GM19468 (cell line): ENCODE data around the gene PRRX2.
"Not testable (repeated sequence)": the region's sequence is repeated elsewhere in the genome, so short reads cannot be mapped to it uniquely, and the experiment has no call there.

Experiments used
- ATAC-seq: cut with Tn5 transposase; IDR thresholded peaks from one replicate; pipeline ENCODE4 v1.9.1; 2021; ENCODE audit warnings: mild to moderate bottlenecking, moderate library complexity, moderate number of reproducible peaks; ENCODE audit not compliant: unreplicated experiment; ENCODE audit errors: extremely low read depth

The PRRX2 gene

DNA sequence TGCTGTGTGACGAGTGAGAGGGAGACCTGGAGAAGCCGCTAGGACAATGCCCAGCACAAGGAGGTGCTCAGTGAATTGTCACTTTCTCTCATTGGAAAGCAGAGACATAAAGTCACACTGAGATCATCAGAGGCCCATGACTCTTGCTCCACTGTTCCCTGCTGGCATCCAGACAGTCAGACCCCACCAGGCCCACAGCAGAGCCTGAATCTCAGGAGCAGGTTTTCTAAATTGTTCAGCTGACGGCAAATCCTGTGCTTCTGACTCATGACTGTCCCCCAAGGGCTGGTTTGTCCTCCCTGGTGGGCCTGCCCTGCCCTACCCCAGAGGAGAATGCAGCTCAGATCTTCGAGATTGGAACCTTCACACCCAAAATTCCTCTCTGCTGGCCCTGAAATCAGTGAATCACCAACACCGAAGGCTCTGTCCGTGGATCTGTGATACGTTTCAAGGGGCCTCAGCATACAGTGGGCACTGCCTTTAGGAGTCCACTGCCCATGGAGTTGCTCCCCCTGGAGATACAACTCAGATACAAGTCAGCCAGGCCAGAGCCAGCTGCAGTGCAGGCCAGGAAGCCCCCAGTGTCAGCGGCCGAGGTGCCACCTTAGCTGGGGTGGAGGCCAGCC lies 84.7 kb downstream of the PRRX2 start:
- ATAC-seq = no peak

DNA sequence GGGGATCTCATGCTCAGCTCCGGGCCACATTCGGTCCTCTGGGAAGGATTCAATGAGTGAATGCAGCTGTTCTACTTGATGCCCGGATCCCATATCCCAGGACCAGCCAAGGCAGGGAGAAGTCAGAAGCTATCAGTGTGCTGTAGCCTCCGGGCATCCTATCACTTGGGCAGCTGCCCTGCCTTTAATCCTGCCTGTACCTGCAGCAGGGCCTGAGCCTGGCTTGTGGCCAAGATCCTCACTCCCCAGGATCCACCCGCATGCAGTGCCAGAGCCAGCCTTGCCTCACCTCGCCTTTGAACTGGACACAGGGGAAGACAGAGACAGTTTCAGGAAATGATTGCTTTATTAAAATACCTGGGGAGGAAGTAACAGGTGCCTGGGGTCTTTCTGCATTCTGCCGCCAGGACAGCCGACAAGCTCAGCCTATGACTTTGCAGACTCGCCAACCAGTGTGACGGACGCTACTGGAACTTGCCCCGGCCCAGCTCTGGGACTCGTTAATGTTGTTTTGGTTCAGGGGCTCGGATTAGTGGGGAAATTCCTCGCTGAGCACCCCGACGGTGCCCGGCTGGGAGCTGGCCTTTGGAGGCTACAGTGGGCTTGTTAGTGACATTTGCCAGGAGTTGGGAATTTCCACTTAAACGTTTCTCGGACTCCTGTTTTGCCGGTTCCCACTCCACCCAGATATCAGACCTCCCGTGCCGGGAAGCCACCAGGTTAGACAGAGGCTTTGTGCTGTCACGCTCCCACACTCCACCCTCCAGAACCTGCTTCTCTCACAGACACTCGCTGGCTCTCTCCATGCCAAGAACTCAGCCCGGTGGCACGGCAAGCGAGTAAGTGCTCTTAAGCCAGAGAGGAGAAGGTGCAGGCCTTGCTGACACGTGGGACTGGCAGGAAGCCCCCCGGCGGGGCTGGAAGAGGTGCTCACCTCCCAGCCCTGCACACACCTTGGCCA lies 86.7 kb downstream of the PRRX2 start:
- ATAC-seq = no peak

DNA sequence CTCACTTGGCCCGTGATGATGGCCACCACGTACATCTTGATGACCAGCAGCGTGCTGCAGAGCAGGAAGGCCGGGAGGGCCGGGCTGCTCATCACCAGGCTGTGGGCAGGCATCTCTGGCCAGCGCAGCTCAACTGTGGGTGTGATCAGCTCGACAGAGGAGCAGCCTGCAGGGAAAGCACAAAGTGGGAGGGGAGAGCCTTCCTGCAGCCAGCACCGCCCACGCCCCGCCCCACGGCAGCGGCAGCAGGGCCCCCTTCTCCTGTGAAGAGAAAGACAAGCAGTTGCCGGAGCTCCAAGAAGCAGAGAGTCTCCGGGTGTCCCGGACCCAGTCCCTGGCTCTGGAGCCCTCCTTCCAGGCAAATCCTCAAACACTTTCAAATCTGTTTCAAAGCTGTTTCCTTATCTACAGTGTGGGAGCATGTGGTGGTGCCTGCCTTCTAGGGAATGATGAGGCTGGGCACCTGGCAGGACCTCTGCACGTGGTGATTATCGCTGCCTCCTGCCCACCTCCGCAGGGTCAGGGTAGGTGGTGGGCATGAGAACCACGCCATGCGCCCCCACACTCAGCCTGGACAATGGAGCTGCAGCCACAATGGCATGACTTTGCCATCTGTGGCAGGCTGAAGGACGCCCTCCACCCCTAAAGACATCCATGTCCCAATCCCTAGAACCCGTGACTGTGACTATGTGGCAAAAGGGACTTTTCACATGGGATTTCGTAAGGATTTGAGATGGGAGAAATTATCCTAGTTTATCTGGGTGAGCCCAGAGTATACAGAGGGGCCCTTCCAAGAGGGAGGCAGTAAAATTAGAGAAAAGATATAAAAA lies 87.7 kb downstream of the PRRX2 start, which contains the start of gene PTGES:
TSS of gene PTGES (minus strand) at position 143 of the 830 bp plus-strand sequence. CDS start at position 113, 30 bp downstream.
- no peak for ATAC-seq

DNA sequence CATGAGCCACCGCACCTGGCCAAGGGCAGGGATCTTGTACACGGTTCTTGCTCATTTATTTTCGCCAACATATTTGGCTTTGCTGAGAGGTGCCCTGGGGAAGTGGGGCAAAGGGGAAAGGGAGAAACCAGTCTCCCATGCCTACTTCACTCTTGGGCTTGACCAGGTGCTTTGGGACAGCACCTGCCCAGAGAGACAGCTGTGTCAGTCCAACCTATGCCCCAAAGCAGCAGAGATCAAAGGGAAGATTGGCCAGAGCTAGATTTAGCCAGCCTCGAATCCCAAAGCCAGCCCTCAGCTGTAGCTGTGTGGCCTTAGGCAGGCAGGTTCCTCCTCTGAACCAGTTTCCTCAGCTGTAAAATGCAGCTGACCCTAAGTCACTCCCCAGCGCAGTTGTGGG lies 89.7 kb downstream of the PRRX2 start:
- no peak for ATAC-seq

DNA sequence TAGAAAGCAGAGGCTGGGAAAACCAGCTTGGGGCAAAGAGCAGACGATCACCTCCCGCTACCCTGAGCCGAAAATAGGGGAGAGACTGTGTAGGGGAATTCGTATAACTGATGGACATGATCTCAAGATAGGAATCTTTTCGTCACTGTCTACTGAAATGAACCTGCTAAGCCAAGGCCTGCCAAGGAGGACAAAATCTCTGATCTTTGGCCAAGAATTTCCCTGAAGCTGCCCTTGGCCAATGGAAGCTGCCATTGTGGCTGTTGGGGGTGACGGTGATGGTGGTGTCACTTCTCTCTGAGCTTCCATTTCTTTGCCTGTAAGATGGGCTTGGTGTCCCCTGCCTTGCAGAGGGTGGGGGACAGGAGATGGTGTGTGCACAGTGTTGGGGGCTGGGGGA lies 90.7 kb downstream of the PRRX2 start:
- no peak for ATAC-seq

DNA sequence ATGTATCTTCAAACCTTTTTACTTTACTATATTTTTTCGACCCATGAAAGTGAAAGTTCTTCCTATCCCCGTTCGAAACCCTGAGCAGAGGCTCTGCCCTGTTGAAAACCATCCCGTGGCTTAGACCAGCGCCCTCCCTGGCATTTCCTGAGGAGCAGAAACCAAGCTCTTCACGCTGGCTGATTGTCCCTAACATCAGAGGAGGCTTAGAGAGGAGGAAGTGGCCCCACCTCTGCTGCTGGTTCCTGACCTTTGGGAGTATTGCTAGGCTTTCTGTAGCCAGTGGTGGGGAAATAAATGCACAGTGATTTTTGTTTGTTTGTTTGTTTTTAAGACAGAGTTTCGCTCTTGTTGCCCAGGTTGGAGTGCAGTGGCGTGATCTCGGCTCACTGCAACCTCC lies 91.6 kb downstream of the PRRX2 start:
- no peak for ATAC-seq

DNA sequence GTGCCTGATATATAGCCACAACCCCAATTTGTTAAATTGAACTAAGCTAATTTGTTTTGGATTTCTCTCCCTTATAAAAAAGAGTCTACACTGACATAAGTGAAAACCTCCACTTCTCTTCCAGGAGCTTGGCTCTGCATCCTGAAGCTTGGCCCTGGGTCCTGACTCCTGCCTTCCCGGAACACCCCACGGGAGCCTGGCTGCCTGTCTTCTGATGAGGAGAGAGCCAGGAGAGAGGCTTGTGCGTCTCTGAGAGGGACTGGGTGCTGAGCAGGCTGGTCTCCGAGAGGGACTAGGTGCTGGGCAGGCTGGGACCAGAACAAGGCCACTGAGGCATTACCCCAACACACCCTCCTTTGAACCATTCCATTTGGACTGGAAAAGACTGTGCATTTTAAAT lies 93.9 kb downstream of the PRRX2 start:
- no peak for ATAC-seq

DNA sequence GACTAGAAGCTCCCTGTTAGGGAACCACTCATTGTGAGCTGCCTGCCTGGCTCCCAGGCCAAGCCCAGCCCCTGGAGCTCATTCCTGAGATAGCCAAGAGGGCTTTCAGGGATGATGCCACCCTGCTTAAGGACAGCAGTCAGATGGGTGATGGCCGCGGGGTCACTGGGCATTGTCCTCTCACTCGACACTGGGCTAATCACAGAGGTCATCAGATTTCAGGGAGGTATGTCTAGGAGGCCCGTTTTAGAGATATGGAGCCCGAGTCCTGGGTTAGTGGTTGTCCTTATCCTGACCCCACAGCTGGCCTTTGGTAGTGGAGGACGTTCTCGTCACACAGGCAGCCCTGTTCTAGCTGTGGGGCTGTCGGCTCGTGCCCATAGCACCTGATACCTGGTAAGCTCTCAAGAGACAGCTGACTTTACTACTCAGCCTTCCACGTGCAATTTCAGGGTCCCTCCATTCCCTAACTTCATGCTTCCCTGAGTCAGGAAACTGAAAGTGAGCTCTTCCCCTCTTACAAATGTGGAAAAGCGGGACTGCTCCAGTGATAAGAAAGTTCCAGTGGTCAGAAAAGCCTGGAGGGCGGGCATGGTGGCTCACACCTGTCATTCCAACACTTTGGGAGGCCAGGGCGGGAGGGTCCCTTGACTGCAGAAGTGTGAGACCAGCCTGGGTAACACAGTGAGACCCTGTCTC lies 94.5 kb downstream of the PRRX2 start:
- ATAC-seq = no peak

DNA sequence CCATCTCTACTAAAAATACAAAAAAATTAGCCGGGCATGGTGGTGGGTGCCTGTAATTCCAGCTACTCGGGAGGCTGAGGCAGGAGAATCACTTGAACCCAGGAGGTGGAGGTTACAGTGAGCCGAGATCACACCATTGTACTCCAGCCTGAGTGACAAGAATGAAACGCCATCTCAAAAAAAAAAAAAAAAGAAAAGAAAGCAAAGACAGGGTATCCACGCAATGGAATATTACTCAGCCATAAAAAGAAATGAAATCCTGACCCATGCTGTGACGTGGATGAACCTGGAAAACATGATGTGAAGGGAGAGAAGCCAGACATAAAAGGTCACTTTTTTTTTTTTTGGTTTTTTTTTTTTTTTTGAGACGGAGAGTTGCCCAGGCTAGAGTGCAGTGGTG lies 95.3 kb downstream of the PRRX2 start:
- ATAC-seq = not testable (repeated sequence)

DNA sequence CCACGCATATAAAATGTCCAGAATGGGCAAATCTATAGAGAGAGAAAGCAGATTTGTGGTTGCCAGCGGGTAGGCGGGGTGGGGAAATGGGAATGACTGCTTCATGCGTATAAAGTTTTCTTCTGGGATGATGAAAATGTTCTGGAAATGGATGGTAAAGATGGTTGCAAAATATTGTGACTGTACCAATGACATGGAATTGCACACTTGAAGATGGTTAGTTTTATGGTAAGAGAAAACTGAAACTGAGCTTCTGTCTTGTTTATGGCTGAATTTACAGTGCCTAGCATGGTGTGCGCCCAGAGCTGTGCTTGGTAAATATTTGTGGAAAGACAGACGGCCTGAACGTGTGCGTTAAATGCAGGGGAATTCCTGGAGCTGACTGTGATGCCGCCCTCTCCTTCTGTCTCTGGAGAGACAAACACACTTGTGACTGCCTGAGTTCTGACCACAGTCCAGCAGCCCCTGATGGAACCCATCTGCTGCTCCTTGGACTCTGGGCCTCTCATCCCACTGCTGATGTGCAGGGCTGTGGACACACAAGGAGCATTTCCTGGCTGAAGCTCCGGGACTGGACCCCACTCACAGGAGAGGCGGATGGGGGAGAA lies 96.0 kb downstream of the PRRX2 start:
- ATAC-seq = no peak

DNA sequence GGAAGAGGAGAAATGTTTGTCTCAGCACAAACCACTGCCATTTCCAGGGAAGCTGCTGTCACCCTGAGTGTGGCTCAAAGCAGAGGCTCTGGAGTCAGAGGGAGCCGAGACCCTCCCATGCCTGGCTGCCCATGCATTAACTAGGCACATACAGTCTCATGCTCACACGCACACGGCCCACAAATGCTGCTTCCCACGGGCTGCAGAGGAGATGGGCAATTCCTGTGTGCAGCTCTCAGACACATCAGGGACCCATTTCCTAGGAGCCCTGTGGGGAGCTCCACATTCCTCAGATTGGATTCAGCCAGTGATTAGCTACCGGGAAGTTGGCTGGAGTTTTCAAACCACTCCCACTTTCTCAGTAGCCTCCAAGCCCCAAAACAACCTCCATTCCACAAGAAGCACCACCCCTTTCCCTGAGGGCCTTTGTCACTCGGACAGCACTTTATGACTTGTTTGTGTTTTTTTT lies 96.5 kb downstream of the PRRX2 start:
- ATAC-seq = no peak

DNA sequence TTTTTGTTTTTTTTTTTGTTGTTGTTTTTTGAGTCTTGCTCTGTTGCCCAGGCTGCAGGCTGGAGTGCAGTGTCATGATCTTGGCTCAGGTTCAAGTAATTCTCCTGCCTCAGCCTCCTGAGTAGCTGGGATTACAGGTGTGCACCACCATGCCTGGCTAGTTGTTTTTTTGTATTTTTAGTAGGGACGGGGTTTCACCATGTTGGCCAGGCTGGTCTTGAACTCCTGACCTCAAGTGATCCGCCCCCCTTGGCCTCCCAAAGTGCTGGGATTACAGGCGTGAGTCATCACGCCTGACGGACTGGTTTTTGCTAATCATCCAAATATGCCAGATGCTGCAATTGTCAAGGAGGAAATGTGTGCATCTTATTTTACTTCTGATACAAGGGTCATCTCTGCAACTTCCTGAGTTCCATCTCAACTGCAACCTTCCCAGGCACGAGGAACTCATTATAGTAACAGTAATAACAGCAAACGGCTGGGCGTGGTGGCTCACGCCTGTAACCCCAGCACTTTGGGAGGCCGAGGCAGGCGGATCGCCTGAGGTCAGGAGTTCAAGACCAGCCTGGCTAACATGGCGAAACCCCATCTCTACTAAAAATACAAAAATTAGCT lies 97.0 kb downstream of the PRRX2 start:
- not testable (repeated sequence) for ATAC-seq

DNA sequence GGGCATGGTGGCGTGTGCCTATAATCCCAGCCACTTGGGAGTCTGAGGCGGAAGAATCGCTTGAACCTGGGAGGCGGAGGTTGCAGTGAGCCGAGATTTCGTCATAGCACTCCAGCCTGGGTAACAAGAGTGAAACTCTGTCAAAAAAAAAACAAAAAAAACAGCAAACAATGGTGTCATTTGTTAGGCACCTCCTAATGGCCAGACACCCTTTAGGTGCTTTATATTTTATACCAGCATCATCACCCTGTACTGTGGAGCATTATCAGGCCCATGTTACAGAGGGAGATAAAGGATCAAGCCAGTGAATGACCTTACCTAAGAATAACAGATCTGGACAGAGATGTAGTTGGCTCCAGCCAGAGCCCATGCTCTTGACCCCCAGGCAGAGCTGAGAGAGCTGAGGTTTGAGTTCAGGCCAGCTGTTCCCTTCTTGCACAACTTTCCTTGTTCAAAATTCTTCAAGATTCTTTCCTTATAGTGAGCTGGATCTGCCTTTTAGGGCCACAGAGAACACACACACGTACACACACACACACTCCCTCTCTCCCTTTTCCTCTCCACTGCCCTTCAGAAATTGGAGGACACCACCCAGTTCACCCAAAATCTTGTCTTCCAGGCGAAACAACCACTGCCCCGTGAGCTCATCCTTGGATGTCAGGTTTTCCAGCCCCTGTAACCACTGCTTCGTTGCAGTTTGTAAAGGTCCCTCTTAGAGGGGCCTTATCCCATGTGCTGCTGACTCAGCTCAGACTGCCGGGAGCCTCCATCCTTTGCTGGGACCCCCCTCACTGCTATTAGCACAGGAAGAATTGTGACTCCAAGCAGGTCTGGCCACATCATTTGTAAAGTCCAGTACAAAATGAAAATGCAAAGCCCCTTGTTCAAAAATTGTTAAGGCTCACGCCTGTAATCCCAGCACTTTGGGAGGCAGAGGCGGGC lies 97.8 kb downstream of the PRRX2 start:
- ATAC-seq = no peak

DNA sequence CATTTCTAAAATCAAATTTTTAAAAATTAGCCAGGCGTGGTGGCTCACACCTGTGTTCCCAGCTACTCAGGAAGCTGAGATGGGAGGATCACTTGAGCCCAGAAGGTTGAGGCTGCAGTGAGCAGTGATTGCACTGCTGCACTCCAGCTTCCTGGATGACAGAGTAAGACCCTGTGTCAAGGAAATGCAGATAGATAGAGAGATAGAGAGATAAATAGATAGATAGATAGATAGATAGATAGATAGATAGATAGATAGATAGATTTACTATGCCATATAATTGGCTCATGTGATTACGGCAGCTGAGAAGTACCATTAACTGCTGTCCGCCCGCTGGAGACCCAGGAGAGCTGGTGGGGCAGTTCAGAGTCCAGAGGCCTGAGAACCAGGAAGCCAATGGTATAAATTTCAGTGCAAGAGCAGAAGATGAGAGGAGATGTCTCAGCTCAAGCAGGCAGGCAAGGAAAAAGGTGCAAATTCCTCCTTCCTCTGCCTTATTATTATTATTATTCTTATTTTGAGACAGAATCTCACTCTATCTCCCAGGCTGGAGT lies 100.4 kb downstream of the PRRX2 start:
- ATAC-seq = no peak

DNA sequence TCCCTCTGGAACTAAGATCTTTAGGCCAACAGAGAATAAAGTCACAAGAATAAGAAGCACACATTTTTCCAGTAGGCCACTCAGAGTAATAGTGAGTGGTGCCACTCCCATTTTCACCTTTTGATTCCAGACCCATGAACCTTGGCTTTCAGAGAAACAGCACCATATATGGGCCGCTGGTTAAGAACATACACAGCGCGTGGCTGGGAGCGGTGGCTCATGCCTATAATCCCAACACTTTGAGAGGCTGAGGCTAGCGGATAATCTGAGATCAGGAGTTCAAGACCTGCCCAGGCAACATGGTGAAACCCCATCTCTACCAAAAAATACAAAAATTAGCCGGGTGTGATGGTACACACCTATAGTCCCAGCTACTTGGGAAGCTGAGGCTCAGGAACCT lies 103.0 kb downstream of the PRRX2 start:
- no peak for ATAC-seq

DNA sequence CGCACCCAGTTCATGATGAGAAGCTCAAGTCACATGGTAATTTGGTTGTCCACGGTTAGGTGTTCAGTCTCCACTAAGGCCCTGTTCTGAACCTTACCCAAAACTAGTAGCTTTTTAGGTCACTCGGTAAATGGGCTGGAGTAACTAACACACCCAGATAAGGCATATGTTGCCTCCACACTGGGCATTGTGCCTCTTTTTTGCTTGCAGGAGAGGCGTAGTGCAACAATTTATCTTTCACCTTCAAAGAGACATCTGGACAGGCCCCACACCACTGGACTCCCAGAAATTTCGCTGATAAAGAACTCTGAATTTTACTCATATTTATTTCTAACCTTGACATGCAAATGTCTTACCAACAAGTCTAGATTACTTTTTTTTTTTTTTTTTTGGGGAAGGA lies 104.2 kb downstream of the PRRX2 start:
- no peak for ATAC-seq

DNA sequence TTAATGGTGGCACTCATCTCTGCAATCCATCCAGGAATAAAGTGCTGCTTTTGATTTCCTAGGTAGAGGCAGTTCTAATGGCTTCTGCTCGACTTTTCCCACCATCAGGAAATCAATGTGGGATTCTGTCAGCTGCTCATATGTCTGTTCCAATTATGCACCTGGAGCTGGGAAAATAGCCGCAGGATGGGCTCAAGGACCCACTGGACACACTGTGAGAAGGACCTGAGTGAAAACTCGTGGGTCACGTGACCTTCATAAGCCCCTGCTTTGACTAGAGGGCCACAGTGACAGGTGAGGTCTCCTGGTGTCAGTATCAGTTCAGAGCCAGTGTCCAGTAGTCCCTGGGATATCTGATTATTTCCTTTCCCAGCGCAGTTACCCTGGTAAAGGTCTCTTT lies 105.3 kb downstream of the PRRX2 start:
- no peak for ATAC-seq
